Natural killer cell (primary cell): ENCODE measurements around the gene TWIST2. TPM values are rescaled to one million over a fixed set of nuclear protein-coding genes. Genes with fewer than 3 reads are reported as not detected.

Experiments used
- ATAC-seq, 3 donors: fragments of 150-1000 bp in 2 of 3; fragments of 200-7000 bp in 1 of 3; cut with Tn5 transposase; 1 replicate in 1 of 3; 2 replicates in 2 of 3; pipeline ENCODE4 v1.10.0; 2021; ENCODE audit warnings: mild to moderate bottlenecking in 2 of 3, moderate library complexity in 2 of 3
- DNase-seq, 2 donors: peaks; one replicate each; pipeline versions ENCODE4 v3.0.0 to v3.0.0-alpha.2; 2013 to 2021; ENCODE audit warnings: mixed read lengths in 1 of 2
- H3K27ac ChIP-seq: one replicate; pipeline ENCODE4 v1.5.1; 2013; ENCODE audit warnings: mild to moderate bottlenecking, low read length
- H3K27me3 ChIP-seq: one replicate; pipeline ENCODE4 v1.6.1; 2013; ENCODE audit warnings: low read length; ENCODE audit not compliant: control insufficient read depth, insufficient read depth
- H3K36me3 ChIP-seq: one replicate; pipeline ENCODE4 v1.6.1; 2013; ENCODE audit warnings: low read length; ENCODE audit not compliant: control insufficient read depth, insufficient read depth
- H3K4me1 ChIP-seq: one replicate; pipeline ENCODE4 v1.6.1; 2013; ENCODE audit warnings: low read length; ENCODE audit not compliant: control insufficient read depth, insufficient read depth
- H3K4me3 ChIP-seq: one replicate; pipeline ENCODE4 v1.5.1; 2013; ENCODE audit warnings: low read length
- H3K9me3 ChIP-seq: one replicate; pipeline ENCODE4 v1.6.1; 2013; ENCODE audit warnings: low read length; ENCODE audit not compliant: control insufficient read depth, insufficient read depth
- H3K27ac Mint-ChIP-seq, 2 donors: one replicate each; pipeline ENCODE4 v1.8.0; 2022; ENCODE audit warnings: mild to moderate bottlenecking in 2 of 2, mixed read lengths in 2 of 2, moderate library complexity in 1 of 2
- H3K27me3 Mint-ChIP-seq, 2 donors: one replicate each; pipeline ENCODE4 v1.8.0; 2022; ENCODE audit warnings: low read depth in 2 of 2, mixed read lengths in 2 of 2
- H3K36me3 Mint-ChIP-seq: one replicate; pipeline ENCODE4 v1.8.0; 2022; ENCODE audit warnings: mixed read lengths
- H3K4me1 Mint-ChIP-seq, 2 donors: one replicate each; pipeline ENCODE4 v1.8.0; 2022; ENCODE audit warnings: mixed read lengths in 2 of 2
- H3K4me3 Mint-ChIP-seq: one replicate; pipeline ENCODE4 v1.8.0; 2022; ENCODE audit warnings: mild to moderate bottlenecking, moderate library complexity, mixed read lengths
- H3K9me3 Mint-ChIP-seq, 2 donors: one replicate each; pipeline ENCODE4 v1.8.0; 2022; ENCODE audit warnings: mixed read lengths in 2 of 2
- WGBS: methylation state at CpG from one replicate; pipeline ENCODE4 v1.1.7; 2013; ENCODE audit warnings: missing lambda C conversion rate; ENCODE audit not compliant: insufficient coverage; 5-methylcytosine and 5-hydroxymethylcytosine counted together
- intact Hi-C: fragments of 100-400 bp; cut with micrococcal nuclease; formaldehyde crosslinking; loops from one replicate; pipeline ENCODE4 v1.14.2; 2022
- total RNA-seq, 4 donors: library from RNA; stranded (reverse); fragments of 120-200 nt in 1 of 4; gene quantifications; one replicate each; pipeline versions ENCODE4 v1.2.3 to v1.2.4, GENCODE V29; 2013 to 2022
- TF ChIP-seq, protein P1 (sequence below): fragments of 200-600 bp; IDR thresholded peaks from one replicate; pipeline ENCODE4 v1.8.0; 2022; ENCODE audit warnings: antibody characterized with exemption

The TWIST2 gene
- total RNA-seq, 3 donors from 2014 or later (not counting 1 experiment from before 2014, with no cell fraction given): not detected

DNA sequence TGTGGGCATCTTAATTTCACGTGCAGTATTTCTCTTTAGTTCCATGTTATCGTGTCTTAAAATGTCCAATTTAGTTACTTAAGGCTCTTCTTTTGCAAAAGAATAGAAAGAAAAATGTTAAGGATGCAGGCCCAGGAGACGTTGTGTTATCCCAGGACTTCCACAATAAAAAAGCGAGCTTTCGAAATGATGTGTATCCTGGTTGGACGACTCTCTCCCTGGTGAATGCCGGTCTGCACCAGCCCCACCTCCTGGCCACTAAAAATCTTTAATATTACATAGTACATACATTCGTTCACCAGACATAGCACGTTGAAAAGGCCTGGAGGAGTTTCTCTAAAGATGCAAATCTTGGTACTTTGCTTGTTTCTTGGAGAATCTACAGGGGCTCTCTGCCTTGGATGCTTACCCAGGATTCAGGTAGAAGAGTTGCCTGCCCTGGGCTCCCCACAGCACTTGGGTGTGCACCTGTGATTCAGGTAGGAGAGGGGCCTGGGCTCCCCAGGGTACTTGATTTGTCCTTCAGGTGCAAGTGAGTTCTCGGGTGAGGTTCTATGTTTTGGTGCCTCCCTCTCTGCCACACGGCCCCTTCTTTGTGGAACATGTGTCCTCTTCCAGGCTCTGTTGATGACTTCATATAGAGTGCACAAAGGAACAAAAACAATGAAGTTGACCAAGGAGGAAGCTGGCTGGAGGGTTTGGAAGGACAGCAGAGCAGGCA, 26.6 kb downstream of the TWIST2 start:
- ATAC-seq: no peak
- Histone ChIP-seq H3K4me3 (no peak overlapping the region), H3K27me3 (no peaks in the 10 kb centered on the region), H3K9me3 (no peaks in the 10 kb centered on the region), H3K27ac (no peak overlapping the region), H3K36me3 (no peaks in the 10 kb centered on the region), H3K4me1 (no peaks in the 10 kb centered on the region)
- H3K27me3 Mint-ChIP-seq: no peaks in the 10 kb centered on the region
- H3K4me3 Mint-ChIP-seq: no peak overlapping the region
- TF ChIP-seq, protein P1, sequence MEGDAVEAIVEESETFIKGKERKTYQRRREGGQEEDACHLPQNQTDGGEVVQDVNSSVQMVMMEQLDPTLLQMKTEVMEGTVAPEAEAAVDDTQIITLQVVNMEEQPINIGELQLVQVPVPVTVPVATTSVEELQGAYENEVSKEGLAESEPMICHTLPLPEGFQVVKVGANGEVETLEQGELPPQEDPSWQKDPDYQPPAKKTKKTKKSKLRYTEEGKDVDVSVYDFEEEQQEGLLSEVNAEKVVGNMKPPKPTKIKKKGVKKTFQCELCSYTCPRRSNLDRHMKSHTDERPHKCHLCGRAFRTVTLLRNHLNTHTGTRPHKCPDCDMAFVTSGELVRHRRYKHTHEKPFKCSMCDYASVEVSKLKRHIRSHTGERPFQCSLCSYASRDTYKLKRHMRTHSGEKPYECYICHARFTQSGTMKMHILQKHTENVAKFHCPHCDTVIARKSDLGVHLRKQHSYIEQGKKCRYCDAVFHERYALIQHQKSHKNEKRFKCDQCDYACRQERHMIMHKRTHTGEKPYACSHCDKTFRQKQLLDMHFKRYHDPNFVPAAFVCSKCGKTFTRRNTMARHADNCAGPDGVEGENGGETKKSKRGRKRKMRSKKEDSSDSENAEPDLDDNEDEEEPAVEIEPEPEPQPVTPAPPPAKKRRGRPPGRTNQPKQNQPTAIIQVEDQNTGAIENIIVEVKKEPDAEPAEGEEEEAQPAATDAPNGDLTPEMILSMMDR: no peak
- intact Hi-C loops: no loop called here
- no peak overlapping the region for H3K27ac Mint-ChIP-seq
- H3K9me3 Mint-ChIP-seq: peaks cover 0 to 5% of the 10 kb centered on the region in 2 donors
- H3K36me3 Mint-ChIP-seq: no peaks in the 10 kb centered on the region
- H3K4me1 Mint-ChIP-seq: peaks cover 4% of the 10 kb centered on the region in 2 donors
- DNase-seq: no peak
- WGBS: 83% methylated on average over 11 of the region's 11 CpGs

DNA sequence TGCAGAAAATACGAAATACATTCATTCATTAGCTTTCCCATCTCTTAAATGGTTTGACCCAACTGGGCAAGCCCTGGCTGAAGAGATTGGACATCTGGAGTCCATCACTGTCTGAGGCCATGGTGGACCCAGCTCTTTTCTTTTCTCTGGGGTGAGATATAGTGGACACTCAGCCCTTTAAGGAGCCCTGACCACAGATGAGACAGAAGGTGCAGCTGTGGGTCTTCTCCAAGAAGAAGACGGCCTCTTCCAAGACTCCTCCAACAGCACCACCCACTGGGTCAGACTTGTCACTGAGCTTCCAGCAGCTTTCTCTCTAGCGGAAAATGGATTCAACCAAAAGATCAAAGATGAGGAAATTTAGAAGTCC, 27.2 kb downstream of the TWIST2 start:
- Histone ChIP-seq H3K4me3 (no peak overlapping the region), H3K36me3 (no peaks in the 10 kb centered on the region), H3K27ac (no peak overlapping the region), H3K9me3 (no peaks in the 10 kb centered on the region), H3K4me1 (no peaks in the 10 kb centered on the region), H3K27me3 (no peaks in the 10 kb centered on the region)
- Mint-ChIP-seq H3K27ac (no peak overlapping the region), H3K9me3 (peaks cover 0 to 2% of the 10 kb centered on the region in 2 donors), H3K4me3 (no peak overlapping the region), H3K4me1 (no peaks in the 10 kb centered on the region), H3K36me3 (no peaks in the 10 kb centered on the region), H3K27me3 (peaks cover 0 to 5% of the 10 kb centered on the region in 2 donors)
- TF ChIP-seq, protein P1: no peak
- no peak for DNase-seq
- no peak for ATAC-seq
- intact Hi-C loops: no loop called here
- 93% methylated on average over 3 of the region's 3 CpGs for WGBS

DNA sequence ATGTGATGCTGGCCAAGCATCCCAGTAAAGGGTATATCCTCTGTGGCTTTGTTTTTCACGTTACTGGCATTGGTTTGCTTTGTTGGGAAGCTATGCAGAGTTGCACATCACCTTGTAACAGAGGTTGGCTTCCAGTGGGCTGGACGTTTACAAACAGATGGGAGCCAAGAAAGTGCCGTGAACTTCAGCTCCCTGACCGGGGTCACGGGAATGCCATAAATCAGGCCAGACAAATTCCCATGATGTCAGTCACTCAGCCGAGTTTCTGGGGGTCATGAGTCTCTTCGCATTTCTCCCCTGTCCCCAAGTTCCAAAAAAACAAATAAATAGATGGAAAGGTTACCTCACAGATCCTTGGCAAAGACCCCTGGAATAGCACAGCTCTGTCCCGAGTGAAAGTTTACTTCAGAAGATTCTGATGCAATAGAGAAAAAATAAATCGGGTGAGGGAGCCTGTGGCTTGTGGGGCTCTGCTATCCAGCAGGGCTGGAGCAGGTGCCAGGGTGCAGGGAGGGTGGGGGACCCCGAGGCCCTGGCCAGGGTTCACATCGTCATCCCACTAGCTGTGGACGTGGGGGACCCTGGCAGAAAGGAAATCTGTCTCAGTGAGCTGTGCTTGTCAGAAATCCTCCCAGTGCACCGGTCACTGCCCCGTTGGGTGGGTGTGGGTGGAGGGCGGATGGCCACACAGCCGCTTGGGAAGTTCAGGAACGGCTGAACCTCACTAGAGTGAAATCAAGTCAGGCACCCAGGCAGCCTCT, 27.8 kb downstream of the TWIST2 start:
- WGBS: 82% methylated on average over 17 of the region's 17 CpGs
- no peaks in the 10 kb centered on the region for H3K36me3 Mint-ChIP-seq
- intact Hi-C loops: no loop called here

More for the DNA sequence above, 27.8 kb downstream of the TWIST2 start:
- no peak overlapping the region for H3K27ac ChIP-seq
- peaks cover 0 to 5% of the 10 kb centered on the region in 2 donors for H3K27me3 Mint-ChIP-seq
- H3K4me3 ChIP-seq: no peak overlapping the region
- H3K36me3 ChIP-seq: no peaks in the 10 kb centered on the region
- H3K4me1 ChIP-seq: no peaks in the 10 kb centered on the region
- H3K9me3 Mint-ChIP-seq: no peaks in the 10 kb centered on the region
- H3K27me3 ChIP-seq: no peaks in the 10 kb centered on the region
- ATAC-seq: no peak
- no peak overlapping the region for H3K4me3 Mint-ChIP-seq
- TF ChIP-seq, protein P1: no peak
- no peak for DNase-seq
- no peaks in the 10 kb centered on the region for H3K4me1 Mint-ChIP-seq
- no peak overlapping the region for H3K27ac Mint-ChIP-seq
- H3K9me3 ChIP-seq: no peaks in the 10 kb centered on the region
